Renal pelvis (tissue), 4 donors: ENCODE data around the gene RAC3. TPM values are rescaled to one million over a fixed set of nuclear protein-coding genes. Genes with fewer than 3 reads are reported as not detected.

ENCODE experiments used
- DNase-seq: peaks from one replicate; pipeline ENCODE4 v3.0.0-alpha.2; 2013
- polyA plus RNA-seq, 3 donors: library from polyadenylated mRNA; unstranded; fragments of 120-200 nt; gene quantifications; one replicate each; pipeline ENCODE4 v1.2.1, GENCODE V29; 2013; ENCODE audit not compliant: insufficient read length in 3 of 3

The RAC3 gene
- polyA plus RNA-seq, 3 donors: 13.4 to 17.1 (median 14.6) TPM

DNA sequence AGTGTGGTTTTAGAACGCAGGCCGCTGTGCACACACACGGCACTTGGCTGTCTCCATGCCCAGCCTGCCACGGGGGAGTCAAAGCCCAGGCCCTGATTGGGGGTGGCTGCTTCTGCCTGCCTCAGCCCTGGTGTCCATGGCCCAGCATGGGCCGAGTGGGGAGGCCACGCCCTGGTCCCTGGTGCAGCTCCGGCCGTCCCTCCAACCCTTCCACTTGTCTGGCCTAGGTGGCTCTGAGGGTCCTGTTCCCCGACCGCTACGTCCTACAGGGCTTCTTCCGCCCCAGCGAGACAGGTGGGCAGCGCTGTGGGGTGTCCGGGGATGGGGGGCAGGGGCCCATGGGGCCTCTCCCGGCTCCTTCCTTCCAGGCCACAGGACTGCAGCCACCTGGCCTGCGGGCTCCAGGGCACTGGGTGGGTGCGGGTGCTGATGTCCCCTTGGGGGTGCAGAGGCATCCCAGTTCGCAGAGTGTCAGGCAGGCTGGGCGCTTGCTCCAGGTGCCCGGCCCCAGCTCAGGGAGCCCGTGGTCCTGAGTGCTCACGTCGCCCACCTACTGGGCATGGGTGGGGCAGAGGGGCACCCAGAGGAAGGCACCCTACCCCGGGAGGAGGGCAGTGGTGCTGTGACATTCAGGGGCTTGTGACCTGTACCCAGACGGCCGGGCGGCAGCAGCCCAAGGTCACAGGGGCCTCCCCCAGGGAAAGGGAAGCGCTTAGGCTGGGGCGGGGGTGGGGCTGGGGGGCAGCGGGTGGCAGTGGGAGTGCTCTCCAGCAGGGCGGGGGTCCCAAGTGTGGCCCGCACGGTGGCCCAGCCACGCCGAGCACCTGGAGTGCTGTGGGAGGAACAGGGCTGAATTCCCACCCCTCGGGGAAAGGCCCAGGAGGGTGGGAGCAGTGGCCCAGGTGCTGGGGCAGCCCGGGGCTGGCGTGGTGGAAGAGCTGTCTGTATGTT is 20.6 kb upstream of the RAC3 start:
- no peak for DNase-seq

DNA sequence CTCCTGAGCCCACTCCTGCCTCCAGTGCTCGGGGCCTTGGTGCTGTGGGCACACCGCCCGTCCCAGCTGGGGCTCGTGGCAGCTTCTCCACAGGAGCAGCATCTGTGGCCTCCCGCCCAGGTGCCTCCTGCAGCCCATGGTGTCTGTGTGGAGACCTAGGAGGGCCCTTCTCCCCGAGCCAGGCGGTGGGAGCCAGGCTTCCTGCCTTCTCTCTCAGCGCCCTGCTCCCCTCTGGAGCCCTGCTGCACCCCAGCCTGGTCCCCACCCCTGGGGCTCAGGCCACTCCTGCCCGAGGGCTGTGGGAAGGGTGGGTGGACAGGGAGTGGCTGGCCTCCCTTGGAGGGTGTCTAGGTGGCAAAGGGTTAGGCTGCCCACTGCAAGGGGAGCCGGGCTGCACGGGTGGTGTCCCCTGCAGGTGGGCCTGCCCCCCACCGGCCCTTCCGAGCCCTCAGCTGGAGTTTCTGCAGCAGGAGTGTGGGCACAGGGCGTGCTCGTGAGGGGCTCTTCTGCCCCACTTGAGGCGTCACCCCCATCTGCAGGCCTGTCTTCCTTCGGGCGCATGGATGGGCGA is 19.8 kb upstream of the RAC3 start:
- no peak for DNase-seq

DNA sequence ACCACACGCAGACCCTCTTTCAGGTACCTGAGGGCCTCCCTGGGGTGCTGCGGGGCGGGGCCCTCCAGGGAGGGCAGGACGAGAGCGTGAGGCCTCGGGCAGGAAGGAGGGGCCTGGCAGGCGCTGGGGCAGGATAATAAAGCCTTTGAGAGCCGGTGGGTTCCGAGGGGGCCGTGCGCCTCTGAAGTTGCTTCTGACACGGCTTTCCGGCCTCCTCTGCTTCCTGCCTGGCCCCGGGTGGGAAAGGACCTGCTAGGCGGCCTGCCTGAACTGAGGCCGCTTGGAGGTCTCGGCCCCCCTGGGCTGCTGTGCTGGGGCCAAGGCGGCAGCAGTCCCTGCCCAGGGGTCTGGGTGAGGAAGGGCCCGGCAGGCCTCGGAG is 19.2 kb upstream of the RAC3 start:
- DNase-seq: no peak

DNA sequence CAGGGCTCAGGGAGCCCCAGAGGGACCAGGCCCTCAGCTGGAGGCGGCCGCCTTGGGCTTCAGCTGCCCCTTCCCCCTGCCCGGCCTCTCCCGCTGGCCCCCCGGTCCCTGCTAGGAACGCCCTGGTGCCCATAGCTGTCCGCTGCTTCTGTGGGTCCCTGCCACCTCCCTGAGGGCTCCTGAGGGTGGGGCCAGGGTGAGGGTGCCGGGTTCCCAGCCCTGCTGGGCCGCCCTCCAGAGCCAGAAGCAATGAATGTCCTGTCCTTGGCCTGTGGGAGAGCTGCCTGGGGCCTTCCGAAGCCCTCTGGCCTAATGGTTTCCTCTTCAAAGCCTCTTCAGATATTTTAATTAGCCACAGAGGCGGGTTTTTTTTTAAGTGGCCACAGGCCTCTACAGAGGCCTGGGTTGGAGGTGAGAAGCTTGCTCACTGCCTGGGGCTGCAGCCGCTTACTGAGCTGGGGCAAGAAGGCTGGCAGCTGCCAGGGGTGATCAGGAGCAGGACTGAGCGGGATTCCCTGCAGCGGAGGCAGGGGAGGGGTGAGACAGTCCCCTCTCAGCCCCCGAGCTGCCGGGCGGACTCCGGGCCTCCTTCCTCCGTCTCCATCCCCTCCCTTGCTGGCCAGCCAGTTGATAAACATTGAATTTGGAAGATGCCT is 18.7 kb upstream of the RAC3 start:
- no peak for DNase-seq

DNA sequence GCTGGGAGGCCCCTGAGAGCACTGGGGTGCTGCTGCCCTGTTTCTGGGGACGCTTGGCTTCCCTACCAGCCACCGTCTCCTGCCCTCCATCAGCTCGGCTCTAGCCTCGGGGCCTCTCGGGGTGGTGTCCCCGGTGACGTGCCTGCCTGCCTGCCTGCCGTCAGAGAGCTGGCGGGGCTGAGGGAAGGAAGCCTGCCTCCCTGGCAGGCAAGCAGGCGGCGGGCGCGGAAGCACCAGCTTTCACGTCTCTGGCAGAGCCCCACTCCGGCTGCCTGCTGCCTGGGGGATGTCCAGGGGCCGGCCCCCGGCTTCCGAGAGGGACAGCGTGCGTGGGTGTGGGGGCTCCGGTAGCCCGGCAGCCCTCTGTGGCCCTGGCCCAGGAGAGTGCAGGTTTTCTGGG is 18.1 kb upstream of the RAC3 start:
- DNase-seq: no peak

DNA sequence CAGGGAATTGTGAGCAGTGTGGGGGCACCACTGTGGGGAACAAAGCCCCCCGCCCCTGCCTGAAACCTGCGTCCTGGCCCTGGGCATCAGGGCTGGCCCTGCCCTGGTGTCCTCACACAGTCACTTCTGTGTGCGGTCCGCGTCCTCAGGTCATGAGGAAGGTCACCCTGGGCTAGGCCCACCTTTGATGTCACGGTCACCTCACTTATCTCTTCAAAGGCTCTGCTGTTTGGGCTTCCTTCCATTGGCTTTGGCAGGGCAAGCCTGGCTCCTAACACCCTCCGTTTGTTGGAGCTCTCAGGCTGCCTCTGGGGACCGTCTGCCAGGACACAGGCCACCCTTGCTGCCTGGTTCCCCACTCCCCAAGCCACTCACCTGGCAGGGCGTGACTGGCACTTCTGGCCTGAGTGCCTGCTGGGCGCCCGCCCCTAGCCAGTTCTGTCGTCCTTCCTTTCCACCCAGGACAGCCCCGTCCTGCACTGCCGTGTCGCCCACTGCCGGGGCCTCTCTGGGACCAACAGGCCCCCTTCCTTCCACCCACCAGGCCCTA is 17.6 kb upstream of the RAC3 start:
- DNase-seq: no peak

DNA sequence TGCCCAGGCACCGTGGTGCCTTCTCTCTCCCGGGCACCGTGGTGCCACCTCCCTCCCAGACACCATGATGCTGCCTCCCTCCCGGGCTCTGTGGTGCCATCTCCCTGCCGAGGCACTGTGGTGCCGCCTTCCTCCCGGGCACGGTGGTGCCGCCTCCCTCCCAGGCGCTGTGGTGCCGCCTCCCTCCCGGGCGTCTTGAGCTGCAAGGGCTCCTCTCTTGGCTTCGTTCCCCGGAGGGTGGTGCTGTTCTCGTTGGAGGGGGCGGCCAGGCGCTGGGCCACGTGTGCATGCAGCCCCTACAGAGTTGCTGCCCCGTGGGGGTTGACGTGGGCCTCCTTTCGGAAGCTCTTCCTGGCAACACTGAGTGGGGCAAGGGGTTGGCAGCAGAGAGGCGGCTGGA is 17.0 kb upstream of the RAC3 start:
- no peak for DNase-seq

DNA sequence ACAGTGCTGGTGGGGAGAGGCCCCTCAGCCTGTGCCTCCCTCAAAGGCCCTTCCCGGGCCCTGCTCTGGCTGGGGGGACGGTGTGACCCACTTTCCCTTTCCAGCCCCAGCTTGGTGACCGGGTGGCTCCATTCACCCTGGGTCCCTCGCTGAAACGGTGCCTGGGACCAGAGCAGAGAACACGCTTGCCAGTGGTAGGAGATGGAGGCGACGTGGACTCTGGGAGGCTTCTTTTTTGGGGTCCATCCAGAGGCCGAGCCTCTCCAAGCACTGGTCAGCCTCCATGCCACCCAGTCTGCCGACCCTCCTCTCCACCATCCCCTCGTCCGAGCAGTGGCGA is 16.5 kb upstream of the RAC3 start:
- no peak for DNase-seq

DNA sequence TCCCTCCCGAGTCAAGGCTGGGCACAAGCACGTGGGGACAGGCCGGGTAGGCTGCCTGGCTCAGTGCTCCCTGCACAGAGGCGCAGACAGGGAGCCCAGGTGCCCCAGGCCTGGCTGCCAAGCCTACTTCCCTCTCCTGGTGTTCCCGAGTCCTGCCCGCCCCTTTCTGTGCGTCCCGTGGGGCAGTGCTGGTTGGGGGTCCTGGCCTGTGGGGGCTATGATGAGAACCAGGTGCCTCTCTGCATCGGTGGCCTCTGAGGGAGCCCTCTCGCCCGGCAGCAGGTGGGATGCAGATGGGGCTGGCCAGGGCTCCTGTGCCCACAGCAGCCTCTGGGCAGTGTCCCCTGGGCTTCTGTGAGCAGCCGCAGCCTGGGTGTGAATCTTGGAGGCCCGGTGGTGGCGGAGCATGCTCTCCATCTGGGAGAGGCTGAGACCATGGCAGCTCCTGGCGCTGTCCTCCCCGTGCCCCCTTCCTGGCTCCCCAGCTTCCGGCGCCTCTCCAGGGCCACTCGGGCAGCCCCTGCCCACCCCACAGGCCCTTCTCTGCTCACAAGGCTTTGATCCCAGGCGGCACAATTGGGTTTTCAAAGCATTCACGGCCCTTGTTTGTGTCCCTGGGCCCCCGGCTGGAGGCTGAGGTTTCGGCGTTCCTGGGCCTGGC is 16.0 kb upstream of the RAC3 start:
- DNase-seq: no peak

DNA sequence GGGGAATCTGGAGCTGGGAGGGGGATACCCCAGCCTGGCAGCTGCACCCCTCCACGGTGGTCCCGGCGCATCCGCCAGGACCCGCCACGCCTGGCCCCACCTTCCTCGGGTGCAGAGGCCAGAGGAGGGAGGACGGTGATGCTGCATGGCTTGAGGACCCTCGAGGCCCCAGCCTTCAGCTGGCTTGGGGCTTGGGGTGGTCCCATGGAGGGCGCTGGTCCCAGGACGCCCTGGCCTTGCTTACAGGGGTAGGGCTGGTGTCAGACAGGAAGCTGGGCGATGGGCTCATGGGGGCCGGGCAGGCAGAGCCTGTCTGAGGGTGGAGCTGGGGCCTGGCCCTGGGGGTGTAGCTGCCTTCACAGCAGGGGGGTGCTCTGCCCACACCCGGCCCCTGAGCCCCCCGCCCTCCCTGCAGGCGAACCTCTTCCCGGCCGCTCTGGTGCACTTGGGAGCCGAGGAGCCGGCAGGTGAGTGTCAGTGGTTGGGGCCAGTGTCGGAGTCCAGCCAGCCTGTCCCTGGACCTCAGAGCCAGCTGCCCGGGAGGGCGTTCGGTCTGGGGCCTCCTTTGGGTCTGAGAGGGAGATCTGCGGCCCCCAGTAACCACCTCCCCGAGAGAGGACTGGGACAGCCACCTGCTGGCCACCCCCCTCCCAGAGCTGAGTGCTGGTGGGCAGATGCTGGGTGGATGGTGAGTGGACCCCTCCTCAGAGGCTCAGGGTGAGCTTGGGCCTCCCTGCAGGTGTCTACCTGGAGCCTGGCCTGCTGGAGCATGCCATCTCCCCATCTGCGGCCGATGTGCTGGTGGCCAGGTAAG is 15.2 kb upstream of the RAC3 start:
- no peak for DNase-seq

DNA sequence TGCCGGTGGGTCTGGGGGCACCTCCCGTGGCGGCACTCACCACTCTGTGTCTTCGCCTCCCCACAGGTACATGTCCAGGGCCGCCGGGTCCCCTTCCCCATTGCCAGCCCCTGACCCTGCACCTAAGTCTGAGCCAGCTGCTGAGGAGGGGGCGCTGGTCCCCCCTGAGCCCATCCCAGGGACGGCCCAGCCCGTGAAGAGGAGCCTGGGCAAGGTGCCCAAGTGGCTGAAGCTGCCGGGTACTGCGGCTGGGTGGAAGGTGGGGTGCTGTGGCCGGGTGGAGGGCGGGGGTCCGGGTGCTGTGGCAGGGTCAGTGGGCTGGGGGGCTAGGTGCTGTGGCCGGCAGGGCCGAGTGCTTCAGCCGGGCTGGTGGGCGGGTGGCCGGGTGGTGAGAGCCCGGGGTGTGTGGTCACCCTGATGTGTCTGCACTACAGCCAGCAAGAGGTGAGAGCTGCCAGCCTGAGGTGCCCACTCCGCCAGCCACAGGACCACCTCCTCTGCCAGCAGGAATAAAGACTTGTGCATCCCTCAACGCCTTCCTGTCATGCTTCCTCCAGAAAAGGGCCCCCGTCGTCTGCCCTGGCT is 14.5 kb upstream of the RAC3 start:
- DNase-seq: no peak

DNA sequence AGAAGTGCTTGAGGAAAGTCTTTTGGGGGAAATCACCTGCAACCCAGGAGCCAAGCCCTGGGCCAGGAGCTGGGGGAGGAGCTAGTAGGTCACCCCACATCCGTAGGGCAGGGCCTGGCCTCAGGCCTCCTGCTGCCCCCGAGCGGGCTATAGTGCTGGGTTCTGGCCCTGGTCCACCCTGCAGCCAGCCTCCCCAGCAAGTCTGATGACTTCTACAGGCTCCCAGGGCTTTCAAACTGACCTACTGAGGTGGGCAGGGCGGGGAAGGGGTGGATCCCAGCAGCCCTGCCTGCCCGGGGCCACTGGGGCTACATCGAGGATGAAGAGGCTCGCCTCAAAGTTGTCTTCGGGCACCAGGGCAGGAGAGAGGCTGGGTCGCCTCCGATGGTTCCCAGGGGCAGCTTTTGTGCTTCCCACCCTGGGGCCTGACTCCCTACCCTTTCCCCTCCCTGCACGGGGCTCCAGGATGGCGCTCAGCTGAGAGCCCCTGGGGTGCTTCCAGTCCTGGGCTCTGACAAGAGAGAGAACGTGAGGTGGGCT is 13.8 kb upstream of the RAC3 start:
- DNase-seq: no peak

DNA sequence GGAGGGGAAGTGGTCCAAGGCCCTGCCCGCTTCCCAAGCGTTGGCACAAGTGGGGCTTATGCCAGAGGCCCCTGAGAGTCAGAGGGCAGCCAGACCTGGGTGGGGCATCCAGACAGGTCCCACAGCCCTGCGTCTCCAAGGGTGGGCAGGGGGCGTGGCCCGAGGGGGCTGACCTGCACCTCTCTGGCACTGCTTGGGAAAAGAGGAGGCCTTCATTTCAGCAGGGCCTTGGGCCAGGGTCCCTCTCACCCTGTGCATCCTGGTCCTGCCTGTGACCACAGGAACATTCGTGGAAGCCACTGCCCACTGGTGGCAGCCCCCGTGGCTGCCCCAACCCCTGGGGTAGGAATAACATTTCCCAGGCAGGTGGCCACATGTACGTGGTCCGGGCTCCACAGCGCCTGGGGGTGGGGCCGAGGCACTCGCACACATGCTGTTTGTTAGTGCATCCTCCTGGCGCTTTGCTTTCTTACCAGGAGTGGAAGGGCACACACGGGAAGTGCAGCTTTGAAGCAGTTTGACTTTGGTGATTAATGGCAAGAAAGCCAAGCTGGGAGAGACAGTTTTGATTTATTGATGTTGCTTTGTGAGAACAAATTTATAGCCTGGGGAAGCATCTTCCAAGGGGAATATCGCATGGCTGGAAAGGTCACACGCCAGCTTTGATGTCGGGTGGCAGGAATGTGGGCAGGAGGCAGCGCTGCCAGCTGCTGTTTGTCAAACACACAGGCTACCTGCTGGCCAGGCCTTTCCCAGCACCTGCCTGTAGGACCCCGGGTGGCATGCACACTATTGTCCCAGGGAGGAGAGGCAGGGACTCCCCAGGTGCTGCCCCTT is 13.1 kb upstream of the RAC3 start:
- peak; percentile 82 for DNase-seq

DNA sequence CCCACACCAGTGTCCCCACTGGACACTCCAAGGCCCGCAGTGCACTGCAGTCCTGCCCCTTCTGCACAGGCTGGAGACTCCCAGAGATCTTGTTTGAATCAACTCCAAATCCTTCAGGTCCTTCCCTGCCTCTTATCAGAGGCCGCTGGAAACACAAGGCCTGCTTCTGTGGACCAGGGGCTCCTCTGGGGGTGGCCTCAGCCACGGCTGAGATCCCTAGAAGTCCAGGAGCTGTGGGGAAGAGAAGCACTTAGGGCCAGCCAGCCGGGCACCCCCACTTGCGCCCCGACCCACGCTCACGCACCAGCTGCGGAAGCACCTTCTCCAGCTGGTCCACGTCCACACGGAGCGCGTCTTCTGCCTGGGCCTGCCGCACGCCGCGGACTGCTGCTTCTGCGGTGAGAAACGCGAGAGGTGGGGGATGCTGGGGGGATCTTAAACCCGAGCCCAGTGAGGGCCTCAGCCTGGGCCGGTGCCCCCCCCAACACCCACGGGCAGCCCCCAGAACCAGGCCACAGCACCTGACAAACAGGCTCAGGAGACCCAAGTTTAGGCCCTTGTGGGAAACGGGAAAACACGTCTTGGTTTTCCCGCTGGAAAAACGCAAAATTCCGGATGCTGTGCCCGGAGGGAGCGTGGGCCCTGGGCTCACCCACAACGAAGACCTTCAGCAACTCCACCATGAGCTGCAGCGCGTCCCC is 12.3 kb upstream of the RAC3 start:
- no peak for DNase-seq

DNA sequence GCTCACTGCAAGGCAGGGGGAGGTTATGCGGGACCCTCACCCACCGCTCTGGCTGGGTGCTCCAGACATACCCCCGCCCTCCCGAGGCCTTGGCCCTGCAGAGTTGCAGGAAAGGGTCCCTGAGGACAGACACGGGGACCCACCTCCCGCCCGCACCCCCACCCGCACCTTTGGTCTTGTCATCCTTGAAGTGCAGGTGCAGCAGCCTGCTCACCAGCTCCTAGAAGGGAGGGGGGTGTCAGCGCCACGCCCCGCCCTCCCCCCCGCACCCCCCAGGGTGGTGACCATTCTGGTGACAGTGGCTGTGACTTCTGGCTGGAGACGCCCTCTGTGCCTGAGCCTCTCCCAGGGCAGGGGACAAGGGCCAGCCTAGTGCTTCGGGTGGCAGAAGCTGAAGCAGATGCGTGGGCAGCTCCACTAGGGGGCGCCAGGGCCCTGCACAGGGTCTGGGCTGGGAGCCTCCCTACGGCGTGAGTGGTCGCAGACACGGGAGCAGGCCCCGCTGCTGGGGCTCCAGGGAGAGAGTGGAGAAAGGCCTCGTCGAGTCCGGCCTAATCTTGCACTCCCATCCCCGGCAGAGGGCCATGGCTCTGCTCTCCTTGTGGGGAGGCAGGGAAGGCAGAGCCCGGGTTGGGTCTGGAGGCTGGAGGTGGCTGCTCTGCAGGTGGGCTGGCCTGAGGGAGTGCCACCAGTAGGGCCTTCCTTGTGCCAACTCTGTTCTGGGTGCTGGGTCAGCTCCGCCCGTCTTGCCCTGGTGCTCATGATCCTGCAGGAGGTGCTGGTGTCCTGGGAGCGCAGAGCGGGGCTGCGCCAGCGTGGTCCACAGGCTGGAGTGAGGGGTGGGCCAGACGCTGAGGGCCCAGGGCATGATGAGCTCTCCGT is 11.5 kb upstream of the RAC3 start:
- no peak for DNase-seq

DNA sequence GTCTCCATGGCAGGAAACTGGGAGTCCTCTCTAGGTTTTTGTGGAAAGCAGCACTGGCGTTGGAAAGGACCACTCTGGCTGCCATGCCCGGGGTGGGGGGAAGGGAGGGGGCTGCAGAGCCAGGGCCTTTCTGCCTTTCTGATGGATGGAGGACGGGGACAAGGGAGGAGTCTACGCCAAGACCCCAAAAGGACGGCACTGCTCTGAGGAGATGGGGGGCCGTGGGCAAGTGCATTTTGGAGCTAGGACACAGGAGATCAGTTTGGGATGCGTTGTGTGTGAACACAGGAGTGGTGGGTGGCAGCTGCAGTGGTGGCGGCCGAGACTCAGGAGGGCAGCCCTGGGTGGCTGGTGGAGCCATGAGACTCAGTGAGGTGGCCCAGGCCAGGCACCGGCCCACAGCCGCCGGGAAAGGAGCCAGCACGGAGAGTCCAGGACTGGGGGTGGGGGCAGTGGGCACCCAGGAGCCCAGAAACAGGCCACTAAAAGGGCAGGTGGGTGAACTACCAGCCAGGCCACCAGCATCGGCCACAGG is 10.8 kb upstream of the RAC3 start:
- DNase-seq: no peak

DNA sequence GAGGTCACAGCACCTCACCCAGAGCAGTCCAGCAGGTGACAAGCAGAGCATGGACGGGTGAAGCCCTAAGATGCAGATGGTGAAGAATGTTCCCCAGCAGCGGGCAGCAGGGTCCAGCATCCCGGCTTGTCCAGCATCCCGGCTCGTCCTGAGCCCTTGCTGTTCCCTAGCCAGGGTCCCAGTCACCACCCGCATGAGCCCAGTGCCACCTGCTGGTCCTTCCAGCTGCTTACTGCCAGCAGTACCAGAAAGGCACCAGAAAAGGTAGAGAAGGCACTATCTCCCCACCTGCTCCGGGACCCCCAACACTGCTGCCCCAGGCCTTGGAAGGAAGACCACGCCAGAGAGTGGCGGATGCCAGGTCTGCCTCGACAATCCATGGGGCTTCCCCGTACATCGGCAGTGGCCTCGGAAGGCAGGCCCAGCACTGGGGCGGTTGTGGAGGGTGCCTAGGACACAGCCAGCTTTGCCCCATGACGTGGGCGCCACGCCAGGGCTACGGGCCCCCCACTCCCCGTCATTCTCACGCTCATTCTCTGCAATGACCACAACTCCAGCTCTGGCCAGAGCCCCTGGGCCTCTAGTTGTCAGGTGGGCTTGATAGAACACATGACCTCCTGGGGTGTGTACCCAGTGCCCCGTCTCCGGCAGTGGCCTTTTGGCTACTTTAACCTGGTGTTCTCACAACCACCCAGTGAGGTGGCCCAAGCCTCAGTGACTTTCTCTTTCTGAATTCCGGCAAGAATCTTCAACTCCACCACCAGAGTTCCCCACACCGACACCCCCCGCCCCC is 10.2 kb upstream of the RAC3 start:
- DNase-seq: peak; percentile 73
